Parathyroid adenoma (tissue), 2 donors: Measurements from ENCODE around the gene ECT2L.

Source experiments
- H2AFZ ChIP-seq: fragments of 300-600 bp; sonication (generic); one replicate; pipeline ENCODE4 v1.7.0; 2017; ENCODE audit warnings: antibody characterized with exemption, mild to moderate bottlenecking
- H3K27ac ChIP-seq: fragments of 300-600 bp; sonication (generic); one replicate; pipeline ENCODE4 v1.7.0; 2017
- H3K27me3 ChIP-seq: fragments of 300-600 bp; sonication (generic); one replicate; pipeline ENCODE4 v1.7.0; 2017; ENCODE audit warnings: low read length; ENCODE audit not compliant: control insufficient read depth, insufficient read depth
- H3K36me3 ChIP-seq: fragments of 300-600 bp; sonication (generic); one replicate; pipeline ENCODE4 v1.7.0; 2017; ENCODE audit warnings: low read length; ENCODE audit not compliant: control insufficient read depth, insufficient read depth
- H3K4me1 ChIP-seq: fragments of 300-600 bp; sonication (generic); one replicate; pipeline ENCODE4 v1.7.0; 2017; ENCODE audit warnings: control low read depth
- H3K4me2 ChIP-seq: fragments of 300-600 bp; sonication (generic); one replicate; pipeline ENCODE4 v1.7.0; 2017; ENCODE audit warnings: low read length
- H3K4me3 ChIP-seq: fragments of 300-600 bp; sonication (generic); one replicate; pipeline ENCODE4 v1.7.0; 2017; ENCODE audit warnings: low read depth, low read length
- H3K79me2 ChIP-seq: fragments of 300-600 bp; sonication (generic); one replicate; pipeline ENCODE4 v1.7.0; 2017; ENCODE audit warnings: control low read depth
- H3K9ac ChIP-seq: fragments of 300-600 bp; sonication (generic); one replicate; pipeline ENCODE4 v1.7.0; 2017; ENCODE audit warnings: mild to moderate bottlenecking
- H3K9me3 ChIP-seq: fragments of 300-600 bp; sonication (generic); one replicate; pipeline ENCODE4 v1.7.0; 2017; ENCODE audit warnings: low read length; ENCODE audit not compliant: control insufficient read depth
- TF ChIP-seq, protein P1 (sequence below): fragments of 300-600 bp; sonication (generic); IDR thresholded peaks from one replicate; pipeline ENCODE4 v1.7.0; 2017; ENCODE audit warnings: antibody characterized with exemption, mild to moderate bottlenecking
- donor health status: primary hyperparathyroidism.

Gene ECT2L

GRCh38 chr6:138896104-138896756, 100.3 kb downstream of the ECT2L start:
- H3K4me2 ChIP-seq, result no peak overlapping the region
- no peaks in the 10 kb centered on the region for H3K79me2 ChIP-seq
- H3K4me1 ChIP-seq, result no peaks in the 10 kb centered on the region
- no peaks in the 10 kb centered on the region for H3K36me3 ChIP-seq
- no peak overlapping the region for H3K9ac ChIP-seq
- TF ChIP-seq, protein P1, sequence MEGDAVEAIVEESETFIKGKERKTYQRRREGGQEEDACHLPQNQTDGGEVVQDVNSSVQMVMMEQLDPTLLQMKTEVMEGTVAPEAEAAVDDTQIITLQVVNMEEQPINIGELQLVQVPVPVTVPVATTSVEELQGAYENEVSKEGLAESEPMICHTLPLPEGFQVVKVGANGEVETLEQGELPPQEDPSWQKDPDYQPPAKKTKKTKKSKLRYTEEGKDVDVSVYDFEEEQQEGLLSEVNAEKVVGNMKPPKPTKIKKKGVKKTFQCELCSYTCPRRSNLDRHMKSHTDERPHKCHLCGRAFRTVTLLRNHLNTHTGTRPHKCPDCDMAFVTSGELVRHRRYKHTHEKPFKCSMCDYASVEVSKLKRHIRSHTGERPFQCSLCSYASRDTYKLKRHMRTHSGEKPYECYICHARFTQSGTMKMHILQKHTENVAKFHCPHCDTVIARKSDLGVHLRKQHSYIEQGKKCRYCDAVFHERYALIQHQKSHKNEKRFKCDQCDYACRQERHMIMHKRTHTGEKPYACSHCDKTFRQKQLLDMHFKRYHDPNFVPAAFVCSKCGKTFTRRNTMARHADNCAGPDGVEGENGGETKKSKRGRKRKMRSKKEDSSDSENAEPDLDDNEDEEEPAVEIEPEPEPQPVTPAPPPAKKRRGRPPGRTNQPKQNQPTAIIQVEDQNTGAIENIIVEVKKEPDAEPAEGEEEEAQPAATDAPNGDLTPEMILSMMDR, result no peak
- no peaks in the 10 kb centered on the region for H3K9me3 ChIP-seq
- no peaks in the 10 kb centered on the region for H3K27me3 ChIP-seq
- no peak overlapping the region for H3K27ac ChIP-seq
- H2AFZ ChIP-seq, result no peak overlapping the region
- H3K4me3 ChIP-seq, result no peak overlapping the region

DNA sequence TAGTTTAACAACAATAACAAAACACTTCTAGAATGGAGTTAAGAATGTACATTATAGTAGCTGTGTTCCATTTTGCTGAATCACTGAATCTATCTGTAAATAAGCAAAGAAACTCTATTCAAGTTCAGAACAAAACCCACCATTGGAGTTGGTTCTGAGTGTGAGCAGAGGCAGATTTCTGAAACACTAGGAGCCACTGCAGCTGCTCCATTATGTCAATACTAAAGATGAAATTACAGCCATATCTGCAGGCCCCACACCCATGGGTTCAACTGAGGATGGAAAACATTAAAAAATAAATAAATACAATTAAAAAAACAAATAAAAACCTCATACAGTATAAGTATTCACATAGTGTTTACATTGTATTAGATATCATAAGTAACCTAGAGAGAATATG, 101.1 kb downstream of the ECT2L start:
- Histone ChIP-seq H3K27ac (no peak overlapping the region), H3K9ac (no peak overlapping the region), H3K4me2 (no peak overlapping the region), H3K4me1 (no peaks in the 10 kb centered on the region), H3K9me3 (no peaks in the 10 kb centered on the region), H3K4me3 (no peak overlapping the region), H3K27me3 (no peaks in the 10 kb centered on the region), H3K36me3 (no peaks in the 10 kb centered on the region), H3K79me2 (no peaks in the 10 kb centered on the region), H2AFZ (no peak overlapping the region)
- TF ChIP-seq, protein P1, result no peak

GRCh38 chr6:138907167-138907566, 111.3 kb downstream of the ECT2L start:
- no peaks in the 10 kb centered on the region for H3K79me2 ChIP-seq
- H2AFZ ChIP-seq, result no peak overlapping the region
- H3K4me2 ChIP-seq, result no peak overlapping the region
- H3K36me3 ChIP-seq, result no peaks in the 10 kb centered on the region
- no peak overlapping the region for H3K9ac ChIP-seq
- H3K4me3 ChIP-seq, result no peak overlapping the region
- H3K9me3 ChIP-seq, result no peaks in the 10 kb centered on the region
- TF ChIP-seq, protein P1, result no peak
- H3K27me3 ChIP-seq, result no peaks in the 10 kb centered on the region
- H3K27ac ChIP-seq, result no peak overlapping the region
- H3K4me1 ChIP-seq, result peaks cover 3% of the 10 kb centered on the region

GRCh38 chr6:138909511-138909910, 113.6 kb downstream of the ECT2L start:
- no peaks in the 10 kb centered on the region for H3K36me3 ChIP-seq
- H3K27ac ChIP-seq, result no peak overlapping the region

More at GRCh38 chr6:138909511-138909910, 113.6 kb downstream of the ECT2L start:
- Histone ChIP-seq H3K4me2 (no peak overlapping the region), H3K4me1 (peaks cover 3% of the 10 kb centered on the region), H3K4me3 (no peak overlapping the region), H3K9ac (no peak overlapping the region), H3K79me2 (no peaks in the 10 kb centered on the region), H3K9me3 (no peaks in the 10 kb centered on the region), H2AFZ (no peak overlapping the region), H3K27me3 (no peaks in the 10 kb centered on the region)
- TF ChIP-seq, protein P1, result no peak
